Adrenal gland (tissue), 12 donors: ENCODE results near the gene FMO2. TPM values are rescaled to one million over a fixed set of nuclear protein-coding genes. Genes with fewer than 3 reads are reported as not detected.

Experiments
- DNase-seq, 7 donors: peaks; one replicate each; pipeline ENCODE4 v3.0.0-alpha.2; 2019 to 2020
- H3K27ac ChIP-seq, 5 donors: fragments of 200-600 bp; sonication (generic) in 4 of 5; 1 replicate in 3 of 5; 2 replicates in 2 of 5; pipeline versions ENCODE4 v1.5.1 to v1.8.0; 2016 to 2020; ENCODE audit warnings: mild to moderate bottlenecking in 1 of 5
- H3K27me3 ChIP-seq: fragments of 200-600 bp; 2 replicates; pipeline ENCODE4 v1.8.0; 2021
- H3K36me3 ChIP-seq, 2 donors: fragments of 200-600 bp; replicated peaks in 1 of 2; 1 replicate in 1 of 2; 2 replicates in 1 of 2; pipeline versions ENCODE4 v1.5.1 to v1.8.0; 2018 to 2022
- H3K4me1 ChIP-seq, 2 donors: fragments of 200-600 bp; replicated peaks in 1 of 2; 1 replicate in 1 of 2; 2 replicates in 1 of 2; pipeline versions ENCODE4 v1.5.1 to v1.8.0; 2018 to 2021
- H3K4me3 ChIP-seq, 4 donors: fragments of 200-600 bp; sonication (generic) in 3 of 4; one replicate each; pipeline ENCODE4 v1.5.1; 2016 to 2018
- H3K9me3 ChIP-seq, 3 donors: fragments of 200-600 bp; sonication (generic) in 1 of 3; replicated peaks in 1 of 3; 1 replicate in 2 of 3; 2 replicates in 1 of 3; pipeline versions ENCODE4 v1.5.1 to v1.8.0; 2016 to 2021
- POLR2A ChIP-seq, 2 donors: fragments of 450-650 bp; IDR thresholded peaks; one replicate each; pipeline ENCODE4 v1.6.1; 2017; ENCODE audit warnings: antibody characterized with exemption in 2 of 2, mild to moderate bottlenecking in 2 of 2, moderate library complexity in 1 of 2
- WGBS, 4 donors: extraction: QIAGEN DNeasy Blood & Tissue Kit in 2 of 4; methylation state at CpG; one replicate each; pipeline versions ENCODE4 v1.1.5 to v1.1.7; 2013 to 2017; 5-methylcytosine and 5-hydroxymethylcytosine counted together
- intact Hi-C, 2 donors: fragments of 100-400 bp; cut with DNase I; formaldehyde crosslinking; loops; one replicate each; pipeline versions ENCODE4 v1.14.1 to v1.15.0; 2022 to 2023
- polyA plus RNA-seq, 3 donors: library from polyadenylated mRNA; stranded (reverse); fragments of 200-250 nt in 2 of 3; fragments of 350-450 nt in 1 of 3; fragmentation: Illumina TruSeq in 1 of 3; extraction: RNeasy Lipid Tissue Mini Kit (QIAGEN cat#74804) in 1 of 3; gene quantifications; one replicate each; pipeline ENCODE4 v1.2.3, GENCODE V29; 2013 to 2014
- total RNA-seq, 9 donors: library from RNA; depleted of rRNA in 4 of 9; stranded (reverse); fragments of >200 nt in 4 of 9; fragments of 120-200 nt in 1 of 9; fragmentation: NEBNext Ultra II Directional in 1 of 9; extraction: Animal tissue kit (Norgen Biotek cat#: 25700) in 1 of 9; gene quantifications; one replicate each; pipeline versions ENCODE4 v1.1.0 to v1.2.4, GENCODE V29; 2013 to 2023
- TF ChIP-seq, protein P1 (sequence below), 6 experiments: fragments of 450-650 bp in 4 of 6; fragments of 200-600 bp in 2 of 6; sonication (generic) in 1 of 6; IDR thresholded peaks; 1 replicate in 5 of 6; 2 replicates in 1 of 6; pipeline versions ENCODE4 v1.5.1 to v1.8.0; 2016 to 2021; ENCODE audit warnings: antibody characterized with exemption in 6 of 6, mild to moderate bottlenecking in 2 of 6, moderate library complexity in 1 of 6
- donor health status: healthy with polysubstance abuse.
- donor health status: Bipolar disorder and iron deficiency.
- donor health status: DM: yes; HTN: yes; CAD: no.
- donor health status: DM: no; HTN: no; CAD: no.
- donor health status: DM: no; HTN: no; CAD: no.
- donor health status: DM: yes; HTN: yes; CAD: no.

FMO2 gene
- total and polyA plus RNA-seq, 12 donors: 0.72 to 149 (median 47.9) TPM

DNA sequence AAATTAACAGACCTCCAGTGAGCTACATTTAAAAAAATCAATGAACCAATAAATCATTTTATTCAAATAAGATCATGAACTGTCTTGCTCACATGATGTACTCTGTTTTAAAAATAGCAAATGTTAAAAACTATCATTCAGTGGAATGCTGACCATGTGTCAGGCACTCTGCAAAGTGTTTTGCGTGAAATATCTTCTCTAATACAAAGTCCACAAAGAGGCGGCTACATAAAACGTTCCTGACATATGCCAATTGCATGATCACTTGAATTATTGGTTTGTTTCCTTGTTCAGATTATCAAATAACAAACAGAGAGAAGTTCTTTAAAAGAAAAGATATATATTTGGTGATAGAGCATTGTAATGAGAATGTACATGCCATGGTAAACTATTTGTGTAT is 10.7 kb downstream of the FMO2 start:
- H3K4me1 ChIP-seq: peaks cover 0 to 4% of the 10 kb centered on the region in 2 donors
- WGBS, 4 donors: 53 to 70% (median 67%) methylated on average over 3 of the region's 3 CpGs
- no peak overlapping the region for H3K27ac ChIP-seq
- H3K36me3 ChIP-seq: peaks cover 0 to 5% of the 10 kb centered on the region in 2 donors
- H3K27me3 ChIP-seq: no peaks in the 10 kb centered on the region
- intact Hi-C loops: no loop called here
- TF ChIP-seq POLR2A (IDR thresholded peaks at IDR 0.05): no peak
- TF ChIP-seq, protein P1, sequence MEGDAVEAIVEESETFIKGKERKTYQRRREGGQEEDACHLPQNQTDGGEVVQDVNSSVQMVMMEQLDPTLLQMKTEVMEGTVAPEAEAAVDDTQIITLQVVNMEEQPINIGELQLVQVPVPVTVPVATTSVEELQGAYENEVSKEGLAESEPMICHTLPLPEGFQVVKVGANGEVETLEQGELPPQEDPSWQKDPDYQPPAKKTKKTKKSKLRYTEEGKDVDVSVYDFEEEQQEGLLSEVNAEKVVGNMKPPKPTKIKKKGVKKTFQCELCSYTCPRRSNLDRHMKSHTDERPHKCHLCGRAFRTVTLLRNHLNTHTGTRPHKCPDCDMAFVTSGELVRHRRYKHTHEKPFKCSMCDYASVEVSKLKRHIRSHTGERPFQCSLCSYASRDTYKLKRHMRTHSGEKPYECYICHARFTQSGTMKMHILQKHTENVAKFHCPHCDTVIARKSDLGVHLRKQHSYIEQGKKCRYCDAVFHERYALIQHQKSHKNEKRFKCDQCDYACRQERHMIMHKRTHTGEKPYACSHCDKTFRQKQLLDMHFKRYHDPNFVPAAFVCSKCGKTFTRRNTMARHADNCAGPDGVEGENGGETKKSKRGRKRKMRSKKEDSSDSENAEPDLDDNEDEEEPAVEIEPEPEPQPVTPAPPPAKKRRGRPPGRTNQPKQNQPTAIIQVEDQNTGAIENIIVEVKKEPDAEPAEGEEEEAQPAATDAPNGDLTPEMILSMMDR (IDR thresholded peaks at IDR 0.05): no peak
- no peak overlapping the region for H3K4me3 ChIP-seq
- H3K9me3 ChIP-seq: no peaks in the 10 kb centered on the region
- DNase-seq: no peak

GRCh38 chr1:171196351-171196750 is 11.3 kb downstream of the FMO2 start:
- WGBS, 4 donors: 87 to 95% (median 91%) methylated on average over 3 of the region's 3 CpGs
- Histone ChIP-seq H3K36me3 (peaks cover 0 to 5% of the 10 kb centered on the region in 2 donors), H3K27ac (no peak overlapping the region), H3K4me1 (peaks cover 0 to 4% of the 10 kb centered on the region in 2 donors), H3K9me3 (no peaks in the 10 kb centered on the region), H3K4me3 (no peak overlapping the region), H3K27me3 (no peaks in the 10 kb centered on the region)
- intact Hi-C loops: no loop called here
- TF ChIP-seq, protein P1 (IDR thresholded peaks at IDR 0.05): no peak
- no peak for TF ChIP-seq POLR2A (IDR thresholded peaks at IDR 0.05)
- no peak for DNase-seq

- DNase-seq: no peak
- Histone ChIP-seq H3K4me1 (peaks cover 0 to 4% of the 10 kb centered on the region in 2 donors), H3K27me3 (no peaks in the 10 kb centered on the region), H3K4me3 (no peak overlapping the region), H3K27ac (no peak overlapping the region), H3K36me3 (peaks cover 0 to 5% of the 10 kb centered on the region in 2 donors), H3K9me3 (no peaks in the 10 kb centered on the region)
- TF ChIP-seq POLR2A (IDR thresholded peaks at IDR 0.05): no peak
- TF ChIP-seq, protein P1 (IDR thresholded peaks at IDR 0.05): no peak
- intact Hi-C loops: no loop called here
- WGBS, 4 donors: 84 to 89% (median 87%) methylated on average over 3 of the region's 3 CpGs
Observed at GRCh38 chr1:171198081-171198480, 13.0 kb downstream of the FMO2 start.

DNA sequence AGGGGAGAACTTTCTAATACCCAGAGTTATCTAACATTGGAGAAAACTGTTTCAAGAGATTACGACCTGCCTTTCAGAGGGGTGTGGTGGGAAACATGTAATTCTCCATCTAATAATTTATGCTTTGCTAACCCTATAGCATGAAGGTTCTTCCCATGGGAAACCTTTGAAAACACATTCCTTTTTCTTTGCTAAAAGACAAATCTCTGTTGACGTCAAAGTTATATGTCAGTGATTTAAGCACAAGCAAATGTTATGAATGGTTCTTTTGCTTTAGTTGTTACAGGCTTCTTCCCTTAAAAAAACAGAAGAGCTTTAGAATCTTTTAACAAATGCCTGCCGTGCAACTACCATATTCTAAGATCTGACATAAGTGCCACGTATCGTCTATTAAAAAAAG is 19.2 kb downstream of the FMO2 start:
- 64 to 83% (median 72%) methylated on average over 5 of the region's 5 CpGs for WGBS, 4 donors
- intact Hi-C loops: no loop called here
- Histone ChIP-seq H3K4me3 (no peak overlapping the region), H3K4me1 (no peaks in the 10 kb centered on the region), H3K9me3 (no peaks in the 10 kb centered on the region), H3K36me3 (peaks cover 0 to 8% of the 10 kb centered on the region in 2 donors), H3K27ac (no peak overlapping the region), H3K27me3 (no peaks in the 10 kb centered on the region)
- DNase-seq: no peak
- no peak for TF ChIP-seq POLR2A (IDR thresholded peaks at IDR 0.05)
- TF ChIP-seq, protein P1 (IDR thresholded peaks at IDR 0.05): no peak
